ENCODE data around the gene FGD3. TPM values are rescaled to one million over a fixed set of nuclear protein-coding genes. Genes with fewer than 3 reads are reported as not detected.

The FGD3 gene
- total RNA-seq, 1 donor from 2014 or later, result 0.09 TPM

DNA sequence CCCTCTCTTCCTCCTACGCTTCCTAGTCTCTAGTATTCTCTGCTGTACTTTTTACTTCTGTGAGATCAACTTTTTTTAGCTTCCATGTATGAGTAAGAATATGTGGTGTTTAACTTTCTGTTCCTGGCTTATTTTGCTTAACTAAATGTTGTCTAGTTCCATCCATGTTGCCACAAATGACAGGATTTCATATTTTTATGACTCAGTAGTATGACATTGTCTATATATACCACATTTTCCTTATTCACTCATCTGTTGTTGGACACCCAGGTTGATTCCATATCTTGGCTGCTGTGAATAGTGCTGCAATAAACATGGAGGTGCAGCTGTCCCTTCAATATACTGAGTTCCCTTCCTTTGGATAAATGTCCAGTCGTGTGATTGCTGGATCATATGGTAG is 34.8 kb downstream of the FGD3 start:
- peaks cover 7% of the 10 kb centered on the region for H3K9me3 ChIP-seq (ENCODE audit: insufficient read depth, low read depth, low read length)
- Mint-ChIP-seq H3K9me3 (ENCODE audit: unreplicated experiment) (peaks cover 17% of the 10 kb centered on the region), H3K36me3 (ENCODE audit: low read depth, unreplicated experiment) (peaks cover 2% of the 10 kb centered on the region), H3K4me3 (ENCODE audit: unreplicated experiment) (no peak overlapping the region), H3K27ac (ENCODE audit: unreplicated experiment) (no peak overlapping the region), H3K27me3 (ENCODE audit: low read depth, unreplicated experiment) (no peaks in the 10 kb centered on the region), H3K4me1 (ENCODE audit: low read depth, unreplicated experiment) (no peaks in the 10 kb centered on the region)
- no peak overlapping the region for H3K27ac ChIP-seq (ENCODE audit: low read depth, low read length)
- no peaks in the 10 kb centered on the region for H3K4me1 ChIP-seq (ENCODE audit: insufficient read depth, low read length)
- H3K36me3 ChIP-seq (ENCODE audit: insufficient read depth, low read length), result no peaks in the 10 kb centered on the region
- FAIRE-seq (no peak), DNase-seq (ENCODE audit: low read depth) (no peak)
- H4K20me1 ChIP-seq (ENCODE audit: insufficient read depth, low read length), result no peaks in the 10 kb centered on the region
- no peak overlapping the region for H3K4me3 ChIP-seq (ENCODE audit: insufficient read depth, low read depth, low read length)
- no peak overlapping the region for H3K4me2 ChIP-seq (ENCODE audit: low read length)
- no peak overlapping the region for H2AFZ ChIP-seq (ENCODE audit: low read depth, low read length)
- no peaks in the 10 kb centered on the region for H3K79me2 ChIP-seq (ENCODE audit: insufficient read depth, low read length)
- TF ChIP-seq, protein P1, sequence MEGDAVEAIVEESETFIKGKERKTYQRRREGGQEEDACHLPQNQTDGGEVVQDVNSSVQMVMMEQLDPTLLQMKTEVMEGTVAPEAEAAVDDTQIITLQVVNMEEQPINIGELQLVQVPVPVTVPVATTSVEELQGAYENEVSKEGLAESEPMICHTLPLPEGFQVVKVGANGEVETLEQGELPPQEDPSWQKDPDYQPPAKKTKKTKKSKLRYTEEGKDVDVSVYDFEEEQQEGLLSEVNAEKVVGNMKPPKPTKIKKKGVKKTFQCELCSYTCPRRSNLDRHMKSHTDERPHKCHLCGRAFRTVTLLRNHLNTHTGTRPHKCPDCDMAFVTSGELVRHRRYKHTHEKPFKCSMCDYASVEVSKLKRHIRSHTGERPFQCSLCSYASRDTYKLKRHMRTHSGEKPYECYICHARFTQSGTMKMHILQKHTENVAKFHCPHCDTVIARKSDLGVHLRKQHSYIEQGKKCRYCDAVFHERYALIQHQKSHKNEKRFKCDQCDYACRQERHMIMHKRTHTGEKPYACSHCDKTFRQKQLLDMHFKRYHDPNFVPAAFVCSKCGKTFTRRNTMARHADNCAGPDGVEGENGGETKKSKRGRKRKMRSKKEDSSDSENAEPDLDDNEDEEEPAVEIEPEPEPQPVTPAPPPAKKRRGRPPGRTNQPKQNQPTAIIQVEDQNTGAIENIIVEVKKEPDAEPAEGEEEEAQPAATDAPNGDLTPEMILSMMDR (IDR thresholded peaks at IDR 0.05; ENCODE audit: insufficient read depth, low read depth, low read length), result no peak
- no peak for TF ChIP-seq EZH2 (IDR thresholded peaks at IDR 0.05; ENCODE audit: insufficient read depth, low read length)
- no peak overlapping the region for H3K9ac ChIP-seq (ENCODE audit: low read length)
- no peaks in the 10 kb centered on the region for H3K27me3 ChIP-seq (ENCODE audit: insufficient read depth, low read length)

DNA sequence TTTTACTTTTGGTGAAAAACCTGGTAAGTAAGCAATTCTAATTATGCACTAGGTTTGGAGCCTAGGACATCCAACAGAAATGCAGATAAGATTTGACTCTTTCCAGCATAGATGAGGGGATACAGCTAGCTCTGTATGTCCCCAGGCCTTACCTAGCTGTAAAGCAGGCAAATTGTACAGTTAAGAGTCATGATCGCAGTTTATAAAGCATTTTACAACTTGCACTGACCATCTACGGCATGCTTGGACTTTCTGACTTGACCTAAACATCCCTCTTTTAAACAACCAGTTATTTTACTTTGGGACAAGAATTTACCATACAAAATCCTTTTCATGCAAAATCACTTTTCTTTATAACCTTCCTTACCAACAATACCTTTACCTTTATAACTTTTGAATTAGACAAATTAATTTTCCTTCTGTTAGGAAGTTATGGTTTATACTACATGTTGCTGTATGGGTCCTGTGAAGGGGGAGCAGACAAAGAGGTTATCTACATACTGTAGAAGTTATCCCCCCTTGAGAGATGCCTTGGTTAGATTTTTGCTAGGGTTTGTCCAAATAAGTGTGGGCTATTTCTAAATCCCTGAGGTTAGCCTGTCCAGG is 36.8 kb downstream of the FGD3 start:
- no peak overlapping the region for H3K4me2 ChIP-seq (ENCODE audit: low read length)
- Mint-ChIP-seq H3K36me3 (ENCODE audit: low read depth, unreplicated experiment) (peaks cover 2% of the 10 kb centered on the region), H3K27me3 (ENCODE audit: low read depth, unreplicated experiment) (no peaks in the 10 kb centered on the region), H3K9me3 (ENCODE audit: unreplicated experiment) (peaks cover 22% of the 10 kb centered on the region), H3K27ac (ENCODE audit: unreplicated experiment) (no peak overlapping the region), H3K4me3 (ENCODE audit: unreplicated experiment) (no peak overlapping the region), H3K4me1 (ENCODE audit: low read depth, unreplicated experiment) (no peaks in the 10 kb centered on the region)
- H3K4me3 ChIP-seq (ENCODE audit: insufficient read depth, low read depth, low read length), result no peak overlapping the region
- peaks cover 7% of the 10 kb centered on the region for H3K9me3 ChIP-seq (ENCODE audit: insufficient read depth, low read depth, low read length)
- H3K9ac ChIP-seq (ENCODE audit: low read length), result no peak overlapping the region
- no peaks in the 10 kb centered on the region for H3K4me1 ChIP-seq (ENCODE audit: insufficient read depth, low read length)
- no peak for DNase-seq (ENCODE audit: low read depth)
- no peaks in the 10 kb centered on the region for H3K36me3 ChIP-seq (ENCODE audit: insufficient read depth, low read length)
- H3K27ac ChIP-seq (ENCODE audit: low read depth, low read length), result no peak overlapping the region
- TF ChIP-seq EZH2 (IDR thresholded peaks at IDR 0.05; ENCODE audit: insufficient read depth, low read length), result no peak
- TF ChIP-seq, protein P1 (IDR thresholded peaks at IDR 0.05; ENCODE audit: insufficient read depth, low read depth, low read length), result no peak
- no peaks in the 10 kb centered on the region for H3K79me2 ChIP-seq (ENCODE audit: insufficient read depth, low read length)
- no peak for FAIRE-seq
- H4K20me1 ChIP-seq (ENCODE audit: insufficient read depth, low read length), result no peaks in the 10 kb centered on the region
- H3K27me3 ChIP-seq (ENCODE audit: insufficient read depth, low read length), result no peaks in the 10 kb centered on the region
- no peak overlapping the region for H2AFZ ChIP-seq (ENCODE audit: low read depth, low read length)

DNA sequence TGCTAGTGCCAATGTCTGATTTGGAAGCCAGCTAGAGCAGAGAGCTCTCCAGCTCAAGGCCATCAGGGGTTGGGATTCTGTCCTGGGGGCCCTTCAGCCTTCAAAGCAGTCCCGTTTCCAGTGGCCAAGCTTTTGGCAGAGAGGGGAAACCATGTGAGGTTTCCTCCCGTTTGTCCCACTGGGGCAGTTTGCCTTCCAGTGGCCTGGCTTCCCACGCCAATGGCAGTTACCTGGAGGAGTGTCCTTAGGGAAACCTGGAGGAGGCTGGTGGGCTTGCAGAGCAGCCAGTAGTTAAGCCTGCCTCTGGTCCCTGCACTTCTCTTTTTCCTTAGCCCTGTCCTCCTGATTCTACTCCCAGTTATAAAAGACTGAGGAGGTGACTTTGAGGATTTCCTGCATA is 37.7 kb downstream of the FGD3 start:
- Histone ChIP-seq H3K4me2 (ENCODE audit: low read length) (no peak overlapping the region), H3K9me3 (ENCODE audit: insufficient read depth, low read depth, low read length) (peaks cover 7% of the 10 kb centered on the region), H3K9ac (ENCODE audit: low read length) (no peak overlapping the region), H3K79me2 (ENCODE audit: insufficient read depth, low read length) (no peaks in the 10 kb centered on the region), H3K4me1 (ENCODE audit: insufficient read depth, low read length) (no peaks in the 10 kb centered on the region), H3K27me3 (ENCODE audit: insufficient read depth, low read length) (no peaks in the 10 kb centered on the region), H2AFZ (ENCODE audit: low read depth, low read length) (no peak overlapping the region), H3K27ac (ENCODE audit: low read depth, low read length) (no peak overlapping the region), H4K20me1 (ENCODE audit: insufficient read depth, low read length) (no peaks in the 10 kb centered on the region), H3K4me3 (ENCODE audit: insufficient read depth, low read depth, low read length) (no peak overlapping the region), H3K36me3 (ENCODE audit: insufficient read depth, low read length) (no peaks in the 10 kb centered on the region)
- Mint-ChIP-seq H3K4me1 (ENCODE audit: low read depth, unreplicated experiment) (no peaks in the 10 kb centered on the region), H3K4me3 (ENCODE audit: unreplicated experiment) (no peak overlapping the region), H3K9me3 (ENCODE audit: unreplicated experiment) (peaks cover 22% of the 10 kb centered on the region), H3K27me3 (ENCODE audit: low read depth, unreplicated experiment) (no peaks in the 10 kb centered on the region), H3K36me3 (ENCODE audit: low read depth, unreplicated experiment) (peaks cover 2% of the 10 kb centered on the region), H3K27ac (ENCODE audit: unreplicated experiment) (no peak overlapping the region)
- FAIRE-seq (no peak), DNase-seq (ENCODE audit: low read depth) (no peak)
- TF ChIP-seq EZH2 (IDR thresholded peaks at IDR 0.05; ENCODE audit: insufficient read depth, low read length), result no peak
- TF ChIP-seq, protein P1 (IDR thresholded peaks at IDR 0.05; ENCODE audit: insufficient read depth, low read depth, low read length), result no peak

Measured in astrocyte (in vitro differentiated cells and primary cell).